SK-N-SH (cell line): ENCODE results near the gene TRDN. TPM values are rescaled to one million over a fixed set of nuclear protein-coding genes. Genes with fewer than 3 reads are reported as not detected.
"Not testable (repeated sequence)": the region's sequence is repeated elsewhere in the genome, so short reads cannot be mapped to it uniquely, and the experiment has no call there.

ENCODE experiments used
- CTCF ChIA-PET: fragments of 300-600, 350-600 bp; formaldehyde crosslinking; extraction: SDS; loops from one replicate; lab custom pipeline; 2021; lab: Yijun Ruan, JAX
- POLR2A ChIA-PET: fragments of 350-600 bp; sonication (Branson Sonifier 250); formaldehyde crosslinking; extraction: SDS; loops from one replicate; lab custom pipeline; 2020; ENCODE audit warnings: antibody characterized with exemption, inconsistent platforms; lab: Yijun Ruan, JAX
- DNase-seq: peaks from one replicate; pipeline ENCODE4 v3.0.0; 2012
- H2AFZ ChIP-seq: fragments of 200-600 bp; sonication (generic); 2 replicates; pipeline ENCODE4 v1.8.1; 2016; ENCODE audit warnings: antibody characterized with exemption, mild to moderate bottlenecking, low read depth
- H3F3A ChIP-seq: fragments of 200-600 bp; sonication (generic); replicated peaks from 2 replicates; pipeline ENCODE3; 2016; ENCODE audit warnings: antibody characterized with exemption, mild to moderate bottlenecking; ENCODE audit not compliant: insufficient read depth
- H3K27ac ChIP-seq, 2 experiments: fragments of 200-500 bp in 1 of 2; fragments of 200-600 bp in 1 of 2; sonication (Bioruptor generic) in 1 of 2; sonication (generic), shearing (Covaris generic) in 1 of 2; 2 replicates each; pipeline versions ENCODE4 v1.5.1 to v1.6.1; 2014 to 2016; ENCODE audit warnings: low read depth in 2 of 2, inconsistent platforms in 1 of 2, low read length in 1 of 2, mild to moderate bottlenecking in 1 of 2, mixed read lengths in 1 of 2
- H3K27me3 ChIP-seq: fragments of 200-600 bp; sonication (generic), shearing (Covaris generic); 2 replicates; pipeline ENCODE4 v1.6.1; 2016; ENCODE audit warnings: mixed run types; ENCODE audit not compliant: insufficient read depth
- H3K36me3 ChIP-seq, 2 experiments: fragments of 200-500 bp in 1 of 2; fragments of 200-600 bp in 1 of 2; sonication (Bioruptor generic) in 1 of 2; sonication (generic) in 1 of 2; replicated peaks in 1 of 2; 2 replicates each; pipeline versions ENCODE3 to v1.5.1; 2014 to 2016; ENCODE audit warnings: low read length in 1 of 2, mild to moderate bottlenecking in 1 of 2; ENCODE audit not compliant: insufficient read depth in 2 of 2, control insufficient read depth in 1 of 2
- H3K4me1 ChIP-seq, 2 experiments: fragments of 200-500 bp in 1 of 2; fragments of 200-600 bp in 1 of 2; sonication (Bioruptor generic) in 1 of 2; sonication (generic), shearing (Covaris generic) in 1 of 2; 2 replicates each; pipeline versions ENCODE4 v1.5.1 to v1.6.1; 2014 to 2016; ENCODE audit warnings: low read depth in 1 of 2, low read length in 1 of 2, mixed run types in 1 of 2; ENCODE audit not compliant: insufficient read depth in 2 of 2, control insufficient read depth in 1 of 2
- H3K4me2 ChIP-seq: fragments of 200-600 bp; sonication (generic), shearing (Covaris generic); 2 replicates; pipeline ENCODE4 v1.6.1; 2017; ENCODE audit warnings: mixed run types
- H3K4me3 ChIP-seq, 2 experiments: fragments of 200-500 bp in 1 of 2; fragments of 200-600 bp in 1 of 2; sonication (Bioruptor generic) in 1 of 2; sonication (generic), shearing (Covaris generic) in 1 of 2; 2 replicates each; pipeline versions ENCODE4 v1.5.1 to v1.8.1; 2014 to 2016; ENCODE audit warnings: low read depth in 2 of 2, inconsistent platforms in 1 of 2, low read length in 1 of 2, mild to moderate bottlenecking in 1 of 2, mixed read lengths in 1 of 2, moderate library complexity in 1 of 2
- H3K79me2 ChIP-seq: fragments of 200-600 bp; sonication (generic); 2 replicates; pipeline ENCODE4 v1.8.1; 2017; ENCODE audit warnings: mild to moderate bottlenecking; ENCODE audit not compliant: insufficient read depth
- H3K9ac ChIP-seq: fragments of 200-600 bp; sonication (generic); 2 replicates; pipeline ENCODE4 v1.6.1; 2017; ENCODE audit warnings: mixed run types
- H3K9me2 ChIP-seq: fragments of 200-600 bp; sonication (generic); 2 replicates; pipeline ENCODE4 v1.6.1; 2017; ENCODE audit warnings: mixed run types
- H3K9me3 ChIP-seq: fragments of 200-600 bp; sonication (generic); 2 replicates; pipeline ENCODE4 v1.6.1; 2017; ENCODE audit warnings: mixed run types, mild to moderate bottlenecking, moderate library complexity
- H4K20me1 ChIP-seq: fragments of 200-600 bp; sonication (generic); 2 replicates; pipeline ENCODE4 v1.6.1; 2017; ENCODE audit warnings: mild to moderate bottlenecking, mixed run types; ENCODE audit not compliant: insufficient read depth
- ELF1 ChIP-seq: IDR thresholded peaks from 2 replicates; pipeline ENCODE4 v1.4.0; 2012
- EP300 ChIP-seq, 2 experiments: IDR thresholded peaks; 2 replicates each; pipeline versions ENCODE4 v1.4.0 to v1.6.1; 2012; ENCODE audit warnings: borderline replicate concordance in 1 of 2, low read depth in 1 of 2, low read length in 1 of 2
- EZH2phosphoT487 ChIP-seq: fragments of 200-600 bp; sonication (generic); IDR thresholded peaks from 2 replicates; pipeline ENCODE4 v1.6.1; 2017; ENCODE audit warnings: low read depth, mixed run types, mild to moderate bottlenecking, antibody characterized with exemption, moderate library complexity, borderline replicate concordance
- FOXJ3 ChIP-seq: sonication (generic); formaldehyde crosslinking; IDR thresholded peaks from 2 replicates; pipeline ENCODE4 v1.5.1; 2020; ENCODE audit warnings: mild to moderate bottlenecking, missing genetic modification reagents
- FOXM1 ChIP-seq: IDR thresholded peaks from 2 replicates; pipeline ENCODE4 v1.4.0; 2012; ENCODE audit warnings: low read depth, mild to moderate bottlenecking
- GABPA ChIP-seq: IDR thresholded peaks from 2 replicates; pipeline ENCODE4 v1.4.0; 2012; ENCODE audit warnings: low read depth, mild to moderate bottlenecking
- GATA2 ChIP-seq: sonication (generic); formaldehyde crosslinking; IDR thresholded peaks from 2 replicates; pipeline ENCODE4 v1.5.0; 2020; ENCODE audit warnings: mild to moderate bottlenecking, missing genetic modification reagents
- JUND ChIP-seq: IDR thresholded peaks from 2 replicates; pipeline ENCODE4 v1.4.0; 2012
- MEF2A ChIP-seq: IDR thresholded peaks from 2 replicates; pipeline ENCODE4 v1.4.0; 2012; ENCODE audit warnings: low read depth, borderline replicate concordance
- NFIC ChIP-seq: IDR thresholded peaks from 2 replicates; pipeline ENCODE4 v1.4.0; 2012; ENCODE audit warnings: borderline replicate concordance
- RAD21 ChIP-seq: IDR thresholded peaks from 2 replicates; pipeline ENCODE4 v1.6.1; 2012; ENCODE audit warnings: mild to moderate bottlenecking, low read length
- RCOR1 ChIP-seq: fragments of 150-350 bp; IDR thresholded peaks from 2 replicates; pipeline ENCODE4 v1.6.1; 2017; ENCODE audit warnings: antibody characterized with exemption, low read length
- RXRA ChIP-seq: IDR thresholded peaks from 2 replicates; pipeline ENCODE4 v1.4.0; 2012; ENCODE audit warnings: low read depth, mild to moderate bottlenecking, borderline replicate concordance
- TAF1 ChIP-seq: IDR thresholded peaks from 2 replicates; pipeline ENCODE4 v1.6.1; 2012; ENCODE audit warnings: low read depth, mild to moderate bottlenecking, low read length, moderate library complexity, borderline replicate concordance
- TEAD4 ChIP-seq: IDR thresholded peaks from 2 replicates; pipeline ENCODE4 v1.4.0; 2012; ENCODE audit warnings: mild to moderate bottlenecking, borderline replicate concordance; ENCODE audit not compliant: insufficient read depth
- WGBS: methylation state at CpG from one replicate; pipeline ENCODE4 v1.1.6; 2017; ENCODE audit warnings: low lambda C conversion rate; 5-methylcytosine and 5-hydroxymethylcytosine counted together
- polyA plus RNA-seq, 3 experiments: library from polyadenylated mRNA; depleted of rRNA; stranded (reverse); fragments of >200 nt; gene quantifications; 2 replicates each; pipeline ENCODE4 v1.2.3, GENCODE V29; 2012
- TF ChIP-seq, protein P1 (sequence below): fragments of 200-600 bp; sonication (generic); IDR thresholded peaks from 2 replicates; pipeline ENCODE4 v1.6.1; 2017; ENCODE audit warnings: antibody characterized with exemption, mild to moderate bottlenecking, moderate library complexity
- TF ChIP-seq, protein P2 (sequence below): IDR thresholded peaks from 2 replicates; pipeline ENCODE4 v1.4.0; 2012; ENCODE audit warnings: low read depth, borderline replicate concordance
- TF ChIP-seq, protein P3 (sequence below): fragments of 150-350 bp; IDR thresholded peaks from 2 replicates; pipeline ENCODE4 v1.6.1; 2016; ENCODE audit warnings: mild to moderate bottlenecking, low read depth, low read length
- TF ChIP-seq, protein P4 (sequence below): fragments of 150-350 bp; IDR thresholded peaks from 2 replicates; pipeline ENCODE4 v1.6.1; 2017; ENCODE audit warnings: antibody characterized with exemption, low read length, low read depth, borderline replicate concordance
- TF ChIP-seq, protein P5 (sequence below): IDR thresholded peaks from 2 replicates; pipeline ENCODE4 v1.4.0; 2012; ENCODE audit warnings: low read depth, borderline replicate concordance

TRDN gene
- polyA plus RNA-seq, 1 of the 3 experiments (the other 2 are of a cell fraction): not detected

DNA sequence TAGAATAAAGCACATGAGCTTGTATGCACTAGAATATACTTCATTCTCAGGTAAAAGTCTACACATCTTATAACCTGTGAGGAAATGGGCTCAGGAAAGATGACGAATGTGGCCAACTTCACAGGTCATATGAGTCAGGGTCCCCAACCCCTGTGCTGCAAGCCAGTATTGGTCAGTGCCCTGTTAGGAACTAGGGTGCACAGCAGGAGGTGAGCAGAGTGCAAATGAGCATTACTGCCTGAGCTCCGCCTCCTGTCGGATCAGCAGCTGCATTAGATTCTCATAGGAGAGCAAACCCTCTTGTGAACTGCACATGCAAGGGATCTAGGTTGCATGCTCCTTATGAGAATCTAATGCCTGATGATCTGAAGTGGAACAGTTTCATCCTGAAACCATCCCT is 182.3 kb downstream of the TRDN start:
- no peaks in the 10 kb centered on the region for H4K20me1 ChIP-seq
- no peak overlapping the region for H3K27ac ChIP-seq
- H3K9ac ChIP-seq: no peak overlapping the region
- no peaks in the 10 kb centered on the region for H3K79me2 ChIP-seq
- no peaks in the 10 kb centered on the region for H3K36me3 ChIP-seq
- DNase-seq: no peak
- ChIA-PET POLR2A (no interaction called here), CTCF (no interaction called here)
- 0% methylated on average over 1 of the region's 3 CpGs for WGBS
- no peak overlapping the region for H2AFZ ChIP-seq
- H3K4me2 ChIP-seq: no peak overlapping the region
- no peak overlapping the region for H3K4me3 ChIP-seq
- no peaks in the 10 kb centered on the region for H3F3A ChIP-seq
- TF ChIP-seq ELF1 (no peak), NFIC (no peak), JUND (no peak), FOXJ3 (CRISPR knock-in tag) (no peak), RAD21 (no peak), MEF2A (no peak), GABPA (no peak), EP300 (IDR thresholded peaks at IDR 0.05; ENCODE audit: borderline replicate concordance in 1 of 2, low read depth in 1 of 2, low read length in 1 of 2) (no peak), TEAD4 (no peak), GATA2 (CRISPR knock-in tag) (no peak), FOXM1 (no peak), RXRA (no peak), EZH2phosphoT487 (no peak), TAF1 (no peak), RCOR1 (no peak)
- TF ChIP-seq, protein P1, sequence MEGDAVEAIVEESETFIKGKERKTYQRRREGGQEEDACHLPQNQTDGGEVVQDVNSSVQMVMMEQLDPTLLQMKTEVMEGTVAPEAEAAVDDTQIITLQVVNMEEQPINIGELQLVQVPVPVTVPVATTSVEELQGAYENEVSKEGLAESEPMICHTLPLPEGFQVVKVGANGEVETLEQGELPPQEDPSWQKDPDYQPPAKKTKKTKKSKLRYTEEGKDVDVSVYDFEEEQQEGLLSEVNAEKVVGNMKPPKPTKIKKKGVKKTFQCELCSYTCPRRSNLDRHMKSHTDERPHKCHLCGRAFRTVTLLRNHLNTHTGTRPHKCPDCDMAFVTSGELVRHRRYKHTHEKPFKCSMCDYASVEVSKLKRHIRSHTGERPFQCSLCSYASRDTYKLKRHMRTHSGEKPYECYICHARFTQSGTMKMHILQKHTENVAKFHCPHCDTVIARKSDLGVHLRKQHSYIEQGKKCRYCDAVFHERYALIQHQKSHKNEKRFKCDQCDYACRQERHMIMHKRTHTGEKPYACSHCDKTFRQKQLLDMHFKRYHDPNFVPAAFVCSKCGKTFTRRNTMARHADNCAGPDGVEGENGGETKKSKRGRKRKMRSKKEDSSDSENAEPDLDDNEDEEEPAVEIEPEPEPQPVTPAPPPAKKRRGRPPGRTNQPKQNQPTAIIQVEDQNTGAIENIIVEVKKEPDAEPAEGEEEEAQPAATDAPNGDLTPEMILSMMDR: no peak
- TF ChIP-seq, protein P2, sequence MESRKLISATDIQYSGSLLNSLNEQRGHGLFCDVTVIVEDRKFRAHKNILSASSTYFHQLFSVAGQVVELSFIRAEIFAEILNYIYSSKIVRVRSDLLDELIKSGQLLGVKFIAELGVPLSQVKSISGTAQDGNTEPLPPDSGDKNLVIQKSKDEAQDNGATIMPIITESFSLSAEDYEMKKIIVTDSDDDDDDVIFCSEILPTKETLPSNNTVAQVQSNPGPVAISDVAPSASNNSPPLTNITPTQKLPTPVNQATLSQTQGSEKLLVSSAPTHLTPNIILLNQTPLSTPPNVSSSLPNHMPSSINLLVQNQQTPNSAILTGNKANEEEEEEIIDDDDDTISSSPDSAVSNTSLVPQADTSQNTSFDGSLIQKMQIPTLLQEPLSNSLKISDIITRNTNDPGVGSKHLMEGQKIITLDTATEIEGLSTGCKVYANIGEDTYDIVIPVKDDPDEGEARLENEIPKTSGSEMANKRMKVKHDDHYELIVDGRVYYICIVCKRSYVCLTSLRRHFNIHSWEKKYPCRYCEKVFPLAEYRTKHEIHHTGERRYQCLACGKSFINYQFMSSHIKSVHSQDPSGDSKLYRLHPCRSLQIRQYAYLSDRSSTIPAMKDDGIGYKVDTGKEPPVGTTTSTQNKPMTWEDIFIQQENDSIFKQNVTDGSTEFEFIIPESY: no peak
- TF ChIP-seq, protein P3, sequence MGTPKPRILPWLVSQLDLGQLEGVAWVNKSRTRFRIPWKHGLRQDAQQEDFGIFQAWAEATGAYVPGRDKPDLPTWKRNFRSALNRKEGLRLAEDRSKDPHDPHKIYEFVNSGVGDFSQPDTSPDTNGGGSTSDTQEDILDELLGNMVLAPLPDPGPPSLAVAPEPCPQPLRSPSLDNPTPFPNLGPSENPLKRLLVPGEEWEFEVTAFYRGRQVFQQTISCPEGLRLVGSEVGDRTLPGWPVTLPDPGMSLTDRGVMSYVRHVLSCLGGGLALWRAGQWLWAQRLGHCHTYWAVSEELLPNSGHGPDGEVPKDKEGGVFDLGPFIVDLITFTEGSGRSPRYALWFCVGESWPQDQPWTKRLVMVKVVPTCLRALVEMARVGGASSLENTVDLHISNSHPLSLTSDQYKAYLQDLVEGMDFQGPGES: no peak
- TF ChIP-seq, protein P4, sequence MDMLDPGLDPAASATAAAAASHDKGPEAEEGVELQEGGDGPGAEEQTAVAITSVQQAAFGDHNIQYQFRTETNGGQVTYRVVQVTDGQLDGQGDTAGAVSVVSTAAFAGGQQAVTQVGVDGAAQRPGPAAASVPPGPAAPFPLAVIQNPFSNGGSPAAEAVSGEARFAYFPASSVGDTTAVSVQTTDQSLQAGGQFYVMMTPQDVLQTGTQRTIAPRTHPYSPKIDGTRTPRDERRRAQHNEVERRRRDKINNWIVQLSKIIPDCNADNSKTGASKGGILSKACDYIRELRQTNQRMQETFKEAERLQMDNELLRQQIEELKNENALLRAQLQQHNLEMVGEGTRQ: no peak
- TF ChIP-seq, protein P5, sequence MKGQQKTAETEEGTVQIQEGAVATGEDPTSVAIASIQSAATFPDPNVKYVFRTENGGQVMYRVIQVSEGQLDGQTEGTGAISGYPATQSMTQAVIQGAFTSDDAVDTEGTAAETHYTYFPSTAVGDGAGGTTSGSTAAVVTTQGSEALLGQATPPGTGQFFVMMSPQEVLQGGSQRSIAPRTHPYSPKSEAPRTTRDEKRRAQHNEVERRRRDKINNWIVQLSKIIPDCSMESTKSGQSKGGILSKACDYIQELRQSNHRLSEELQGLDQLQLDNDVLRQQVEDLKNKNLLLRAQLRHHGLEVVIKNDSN: no peak
- TF ChIP-seq, all 33 proteins: peak for 0
- Histone ChIP-seq H3K9me2 (no peaks in the 10 kb centered on the region), H3K4me1 (no peaks in the 10 kb centered on the region), H3K9me3 (no peaks in the 10 kb centered on the region), H3K27me3 (no peaks in the 10 kb centered on the region)

DNA sequence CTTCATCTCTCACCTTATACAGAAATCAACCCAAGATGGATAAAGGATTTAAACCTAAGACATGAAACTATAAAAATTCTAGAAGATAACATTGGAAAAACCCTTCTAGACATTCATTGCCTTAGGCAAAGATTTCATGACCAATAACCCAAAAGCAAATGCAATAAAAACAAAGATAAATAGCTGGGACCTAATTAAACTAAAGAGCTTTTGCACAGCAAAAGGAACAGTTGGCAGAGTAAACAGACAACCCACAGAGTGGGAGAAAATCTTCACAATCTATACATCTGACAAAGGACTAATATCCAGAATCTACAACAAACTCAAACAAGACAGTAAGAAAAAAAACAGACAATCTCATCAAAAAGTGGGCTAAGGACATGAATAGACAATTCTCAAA is 183.7 kb downstream of the TRDN start:
- H3K9ac ChIP-seq, POLR2A ChIA-PET, CTCF ChIA-PET, H3K4me3 ChIP-seq, H3K36me3 ChIP-seq, H4K20me1 ChIP-seq, H3K9me3 ChIP-seq, H3K4me1 ChIP-seq, H3K4me2 ChIP-seq, H3K27ac ChIP-seq, H3K27me3 ChIP-seq, H3K79me2 ChIP-seq, DNase-seq, H3F3A ChIP-seq, H3K9me2 ChIP-seq, H2AFZ ChIP-seq: not testable (repeated sequence)
